Small intestine (tissue), 16 donors: ENCODE measurements around the gene LILRA1. TPM values are rescaled to one million over a fixed set of nuclear protein-coding genes. Genes with fewer than 3 reads are reported as not detected.
"Not testable (repeated sequence)": the region's sequence is repeated elsewhere in the genome, so short reads cannot be mapped to it uniquely, and the experiment has no call there.

Experiments used
- DNase-seq, 2 donors: peaks; one replicate each; pipeline versions ENCODE4 v3.0.0 to v3.0.0-alpha.2; 2013
- FAIRE-seq: peaks from 2 replicates; lab custom pipeline; 2012; peaks lifted over from hg19 to GRCh38; lab: Jason Lieb, UNC
- H3K27ac ChIP-seq, 3 donors: one replicate each; pipeline ENCODE4 v1.5.1; 2013; ENCODE audit warnings: low read length in 2 of 3, mild to moderate bottlenecking in 2 of 3, control low read depth in 1 of 3, inconsistent platforms in 1 of 3, low read depth in 1 of 3, moderate library complexity in 1 of 3
- H3K27me3 ChIP-seq, 3 donors: one replicate each; pipeline ENCODE4 v1.6.1; 2013; ENCODE audit warnings: low read length in 3 of 3, inconsistent platforms in 1 of 3; ENCODE audit not compliant: control insufficient read depth in 3 of 3, insufficient read depth in 3 of 3
- H3K36me3 ChIP-seq, 3 donors: one replicate each; pipeline ENCODE4 v1.6.1; 2013; ENCODE audit warnings: low read length in 3 of 3, inconsistent platforms in 1 of 3, low read depth in 1 of 3, mild to moderate bottlenecking in 1 of 3, moderate library complexity in 1 of 3; ENCODE audit not compliant: control insufficient read depth in 3 of 3, insufficient read depth in 2 of 3
- H3K4me1 ChIP-seq, 3 donors: one replicate each; pipeline ENCODE4 v1.6.1; 2013; ENCODE audit warnings: low read length in 2 of 3, inconsistent platforms in 1 of 3, low read depth in 1 of 3, mild to moderate bottlenecking in 1 of 3, moderate library complexity in 1 of 3; ENCODE audit not compliant: control insufficient read depth in 3 of 3, insufficient read depth in 2 of 3
- H3K4me3 ChIP-seq, 3 donors: one replicate each; pipeline ENCODE4 v1.5.1; 2013; ENCODE audit warnings: low read length in 3 of 3, control low read depth in 1 of 3, inconsistent platforms in 1 of 3, low read depth in 1 of 3, mild to moderate bottlenecking in 1 of 3, moderate library complexity in 1 of 3
- H3K9me3 ChIP-seq, 2 donors: one replicate each; pipeline ENCODE4 v1.6.1; 2013; ENCODE audit warnings: low read depth in 1 of 2, low read length in 1 of 2; ENCODE audit not compliant: control insufficient read depth in 2 of 2, insufficient read depth in 1 of 2
- WGBS, 3 donors: extraction: QIAGEN DNeasy Blood & Tissue Kit; methylation state at CpG; one replicate each; pipeline ENCODE4 v1.1.7; 2013; 5-methylcytosine and 5-hydroxymethylcytosine counted together
- long read RNA-seq, 10 donors: transcript quantifications; one replicate each; lab custom pipeline, GENCODE V29; 2026
- polyA plus RNA-seq, 4 donors: library from polyadenylated mRNA; stranded (reverse) in 3 of 4; unstranded in 1 of 4; fragments of 200-250 nt in 3 of 4; fragments of 120-200 nt in 1 of 4; gene quantifications; one replicate each; pipeline versions ENCODE4 v1.2.1 to v1.2.3, GENCODE V29; 2013
- donor health status: healthy with polysubstance abuse.
- donor health status: control.
- donor health status: control.
- donor health status: Bipolar disorder and iron deficiency.
- donor health status: healthy.

The LILRA1 gene
- polyA plus RNA-seq, result under 1 TPM; 0.22 to 0.61 (median 0.42) TPM
- long read RNA-seq, donor 1, result 0 reads
- long read RNA-seq, donor 2, result 0 reads
- long read RNA-seq, donor 3, result 0 reads
- long read RNA-seq, donor 4, result 0 reads
- long read RNA-seq, donor 5, result 0 reads
- long read RNA-seq, donor 6, result 0 reads
- long read RNA-seq, donor 7, result 0 reads
- long read RNA-seq, donor 8, result 0 reads
- long read RNA-seq, donor 9, result 0 reads
- long read RNA-seq, donor 10, result 0 reads

- not testable (repeated sequence) for H3K4me3 ChIP-seq, H3K9me3 ChIP-seq, H3K4me1 ChIP-seq, H3K27me3 ChIP-seq, H3K36me3 ChIP-seq, H3K27ac ChIP-seq, DNase-seq, FAIRE-seq
- 51 to 64% (median 62%) methylated on average over 6 of the region's 6 CpGs for WGBS, 3 donors
Measured at GRCh38 chr19:54593445-54593844, at the start of gene LILRA1. LILRA1 (plus strand) TSS chr19:54593632; CDS start chr19:54594245, 613 bp downstream.

DNA sequence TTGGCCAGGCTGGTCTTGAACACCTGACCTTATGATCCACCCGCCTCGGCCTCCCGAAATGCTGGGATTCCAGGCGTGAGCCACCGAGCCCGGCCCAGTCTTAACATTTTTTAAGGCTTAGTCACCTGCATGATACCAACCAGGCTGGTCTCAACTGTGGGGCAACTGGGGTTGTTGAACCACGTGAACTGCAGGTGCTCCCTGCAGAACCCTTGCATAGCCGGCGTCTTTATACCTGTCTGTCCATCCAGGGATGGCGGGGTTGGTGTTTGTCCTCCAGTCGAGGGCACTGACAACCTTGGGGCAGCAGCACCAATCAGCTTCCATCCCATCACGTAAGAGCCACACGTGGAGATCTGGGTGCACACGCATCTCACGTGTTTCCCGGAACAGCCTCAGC, 44.6 kb upstream of the LILRA1 start:
- FAIRE-seq, result no peak
- Histone ChIP-seq H3K27ac (no peak overlapping the region), H3K27me3 (no peaks in the 10 kb centered on the region), H3K36me3 (no peaks in the 10 kb centered on the region), H3K4me3 (no peak overlapping the region), H3K9me3 (peaks cover 0 to 3% of the 10 kb centered on the region in 2 donors), H3K4me1 (no peaks in the 10 kb centered on the region)
- no peak for DNase-seq
- WGBS, 3 donors, result 81 to 86% (median 85%) methylated on average over 16 of the region's 16 CpGs

GRCh38 chr19:54549224-54549623, 44.2 kb upstream of the LILRA1 start:
- Histone ChIP-seq H3K27ac (no peak overlapping the region), H3K9me3 (peaks cover 0 to 3% of the 10 kb centered on the region in 2 donors), H3K4me3 (no peak overlapping the region), H3K27me3 (no peaks in the 10 kb centered on the region), H3K4me1 (no peaks in the 10 kb centered on the region), H3K36me3 (no peaks in the 10 kb centered on the region)
- WGBS, 3 donors, result 75 to 78% (median 77%) methylated on average over 14 of the region's 14 CpGs
- DNase-seq (no peak), FAIRE-seq (no peak)

DNA sequence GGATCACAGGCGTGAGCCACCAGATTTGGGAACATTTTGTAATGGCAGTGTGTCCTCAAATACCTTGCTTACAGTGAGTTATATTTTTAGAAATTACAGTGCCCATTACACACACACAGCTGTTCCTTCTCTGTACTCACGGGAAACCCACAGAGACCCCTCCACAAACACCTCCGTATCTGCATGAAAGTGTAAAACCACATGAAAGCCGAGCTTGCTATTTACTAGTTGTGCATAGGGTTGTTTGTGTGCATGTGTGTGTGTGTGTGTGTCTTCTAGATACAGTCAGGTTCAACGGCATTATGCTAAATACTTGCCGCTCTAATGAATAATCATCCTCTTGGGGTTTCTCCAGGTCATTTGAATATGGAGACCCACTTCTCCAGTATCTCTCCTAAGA, 42.1 kb upstream of the LILRA1 start:
- Histone ChIP-seq H3K4me1 (no peaks in the 10 kb centered on the region), H3K9me3 (peaks cover 0 to 3% of the 10 kb centered on the region in 2 donors), H3K4me3 (no peak overlapping the region), H3K27ac (no peak overlapping the region), H3K36me3 (no peaks in the 10 kb centered on the region), H3K27me3 (no peaks in the 10 kb centered on the region)
- FAIRE-seq (no peak), DNase-seq (no peak)
- WGBS, 3 donors, result 64 to 78% (median 70%) methylated on average over 6 of the region's 6 CpGs

DNA sequence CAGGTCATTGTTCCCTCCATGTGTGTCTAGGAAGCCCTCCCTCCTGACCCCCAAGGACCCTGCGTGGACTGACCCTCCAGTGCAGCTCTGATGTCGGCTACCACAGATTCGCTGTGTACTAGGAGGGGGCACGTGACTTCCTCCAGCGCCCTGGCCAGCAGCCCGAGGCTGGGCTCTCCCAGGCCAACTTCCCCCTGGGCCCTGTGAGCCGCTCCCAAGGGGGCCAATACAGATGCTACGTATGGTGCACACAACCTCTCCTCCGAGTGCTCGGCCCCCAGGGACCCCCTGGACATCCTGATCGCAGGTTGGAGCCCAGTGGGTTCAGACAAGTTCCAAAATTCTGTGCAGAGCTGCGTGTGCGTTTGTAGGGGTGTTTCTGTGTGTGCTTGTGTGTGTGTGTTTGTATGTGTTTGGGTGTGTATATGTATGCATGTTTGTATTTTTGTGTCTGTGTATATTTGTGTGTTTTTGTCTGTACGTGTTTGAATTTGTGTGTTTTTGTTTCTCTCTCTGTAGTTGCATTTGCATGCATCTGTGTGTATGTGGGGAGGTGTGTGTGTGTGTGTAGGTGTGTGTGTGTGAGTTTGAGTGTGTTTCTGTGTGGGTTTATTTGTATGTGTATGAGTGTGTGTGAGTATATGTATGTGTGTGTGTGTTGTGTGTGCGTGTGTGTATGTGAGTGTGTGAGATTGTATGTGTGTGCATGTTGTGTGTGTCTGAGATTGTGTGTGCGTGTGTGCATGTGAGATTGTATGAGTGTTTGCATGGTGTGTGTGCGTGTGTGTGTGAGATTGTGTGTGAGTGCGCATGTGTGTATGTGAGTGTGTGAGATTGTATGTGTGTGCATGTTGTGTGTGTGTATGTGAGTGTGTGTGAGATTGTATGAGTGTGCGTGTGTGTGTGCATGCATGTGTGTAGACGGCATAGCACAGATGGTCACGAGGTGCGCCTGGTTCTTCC, 41.2 kb upstream of the LILRA1 start:
- FAIRE-seq (no peak), DNase-seq (no peak)
- 79 to 86% (median 79%) methylated on average over 22 of the region's 22 CpGs for WGBS, 3 donors

DNA sequence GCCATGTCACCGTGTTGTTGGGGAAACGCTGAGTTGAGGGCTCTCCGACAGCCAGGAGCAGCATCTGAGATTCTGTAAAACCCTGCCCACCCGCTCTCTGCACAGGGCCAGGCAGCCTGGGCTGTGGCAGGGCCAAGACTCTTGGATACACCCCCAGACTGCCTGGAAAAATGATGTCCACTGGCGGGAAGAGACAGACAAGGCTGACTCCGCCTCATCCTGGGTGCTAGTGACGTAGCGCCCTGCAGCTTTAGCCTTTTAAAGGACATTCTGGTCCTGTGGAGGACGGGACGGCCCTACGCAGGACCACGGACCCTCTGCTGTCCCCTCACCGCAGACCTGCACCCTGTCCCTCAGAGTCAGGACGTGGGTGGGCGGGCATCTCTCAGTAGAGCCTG, 40.5 kb upstream of the LILRA1 start:
- Histone ChIP-seq H3K36me3 (no peaks in the 10 kb centered on the region), H3K27me3 (no peaks in the 10 kb centered on the region), H3K9me3 (peaks cover 0 to 3% of the 10 kb centered on the region in 2 donors), H3K27ac (no peak overlapping the region), H3K4me1 (no peaks in the 10 kb centered on the region), H3K4me3 (no peak overlapping the region)
- FAIRE-seq, result no peak
- WGBS, 3 donors, result 84 to 90% (median 89%) methylated on average over 15 of the region's 15 CpGs
- DNase-seq, result no peak

More for the DNA sequence above, 41.2 kb upstream of the LILRA1 start:
- H3K4me1 ChIP-seq, result no peaks in the 10 kb centered on the region
- H3K36me3 ChIP-seq, result no peaks in the 10 kb centered on the region
- H3K9me3 ChIP-seq, result peaks cover 0 to 3% of the 10 kb centered on the region in 2 donors
- H3K4me3 ChIP-seq, result no peak overlapping the region
- H3K27me3 ChIP-seq, result no peaks in the 10 kb centered on the region
- no peak overlapping the region for H3K27ac ChIP-seq

GRCh38 chr19:54554006-54554405, 39.4 kb upstream of the LILRA1 start:
- FAIRE-seq, result no peak
- H3K9me3 ChIP-seq, result peaks cover 0 to 3% of the 10 kb centered on the region in 2 donors
- H3K27ac ChIP-seq, result no peak overlapping the region
- WGBS, 3 donors, result 62 to 79% (median 76%) methylated on average over 10 of the region's 10 CpGs
- H3K4me1 ChIP-seq, result no peaks in the 10 kb centered on the region
- no peaks in the 10 kb centered on the region for H3K36me3 ChIP-seq
- no peak overlapping the region for H3K4me3 ChIP-seq
- no peaks in the 10 kb centered on the region for H3K27me3 ChIP-seq
- DNase-seq, result no peak

GRCh38 chr19:54554896-54555295, 38.5 kb upstream of the LILRA1 start:
- peaks cover 0 to 3% of the 10 kb centered on the region in 2 donors for H3K9me3 ChIP-seq
- DNase-seq, result no peak
- H3K4me1 ChIP-seq, result no peaks in the 10 kb centered on the region
- H3K4me3 ChIP-seq, result no peak overlapping the region
- no peak for FAIRE-seq
- no peaks in the 10 kb centered on the region for H3K36me3 ChIP-seq
- no peak overlapping the region for H3K27ac ChIP-seq
- H3K27me3 ChIP-seq, result no peaks in the 10 kb centered on the region
- 81 to 87% (median 83%) methylated on average over 16 of the region's 16 CpGs for WGBS, 3 donors
